ENCODE results near the gene DES. TPM values are rescaled to one million over a fixed set of nuclear protein-coding genes. Genes with fewer than 3 reads are reported as not detected.
A peak's percentile ranks its signal among the peaks of the same experiment; 100 is the strongest.

DES gene
- not detected for total RNA-seq

DNA sequence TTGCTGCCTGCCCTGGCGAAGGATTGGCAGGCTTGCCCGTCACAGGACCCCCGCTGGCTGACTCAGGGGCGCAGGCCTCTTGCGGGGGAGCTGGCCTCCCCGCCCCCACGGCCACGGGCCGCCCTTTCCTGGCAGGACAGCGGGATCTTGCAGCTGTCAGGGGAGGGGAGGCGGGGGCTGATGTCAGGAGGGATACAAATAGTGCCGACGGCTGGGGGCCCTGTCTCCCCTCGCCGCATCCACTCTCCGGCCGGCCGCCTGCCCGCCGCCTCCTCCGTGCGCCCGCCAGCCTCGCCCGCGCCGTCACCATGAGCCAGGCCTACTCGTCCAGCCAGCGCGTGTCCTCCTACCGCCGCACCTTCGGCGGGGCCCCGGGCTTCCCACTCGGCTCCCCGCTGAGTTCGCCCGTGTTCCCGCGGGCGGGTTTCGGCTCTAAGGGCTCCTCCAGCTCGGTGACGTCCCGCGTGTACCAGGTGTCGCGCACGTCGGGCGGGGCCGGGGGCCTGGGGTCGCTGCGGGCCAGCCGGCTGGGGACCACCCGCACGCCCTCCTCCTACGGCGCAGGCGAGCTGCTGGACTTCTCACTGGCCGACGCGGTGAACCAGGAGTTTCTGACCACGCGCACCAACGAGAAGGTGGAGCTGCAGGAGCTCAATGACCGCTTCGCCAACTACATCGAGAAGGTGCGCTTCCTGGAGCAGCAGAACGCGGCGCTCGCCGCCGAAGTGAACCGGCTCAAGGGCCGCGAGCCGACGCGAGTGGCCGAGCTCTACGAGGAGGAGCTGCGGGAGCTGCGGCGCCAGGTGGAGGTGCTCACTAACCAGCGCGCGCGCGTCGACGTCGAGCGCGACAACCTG, at the start of gene DES:
DES (plus strand) TSS at position 223 of the 857 bp plus-strand sequence; CDS start at position 309, 86 bp downstream.
- POLR2A ChIA-PET = no interaction called here
- Mint-ChIP-seq H3K9me3 (no peaks in the 10 kb centered on the region), H3K4me3 (no peak within 1 kb of the TSS), H3K27me3 (peaks cover 37% of the 10 kb centered on the region), H3K4me1 (peaks cover 5% of the 10 kb centered on the region), H3K36me3 (ENCODE audit: low read depth) (no peaks in the 10 kb centered on the region), H3K27ac (no peak within 1 kb of the TSS)
- no peak for DNase-seq
- CTCF ChIA-PET = interaction anchor here (0.6 to 0.8 kb wide), 3 partner anchors 22 to 123 kb away, joined by 3 read pairs; no protein-coding TSS in a partner anchor

DNA sequence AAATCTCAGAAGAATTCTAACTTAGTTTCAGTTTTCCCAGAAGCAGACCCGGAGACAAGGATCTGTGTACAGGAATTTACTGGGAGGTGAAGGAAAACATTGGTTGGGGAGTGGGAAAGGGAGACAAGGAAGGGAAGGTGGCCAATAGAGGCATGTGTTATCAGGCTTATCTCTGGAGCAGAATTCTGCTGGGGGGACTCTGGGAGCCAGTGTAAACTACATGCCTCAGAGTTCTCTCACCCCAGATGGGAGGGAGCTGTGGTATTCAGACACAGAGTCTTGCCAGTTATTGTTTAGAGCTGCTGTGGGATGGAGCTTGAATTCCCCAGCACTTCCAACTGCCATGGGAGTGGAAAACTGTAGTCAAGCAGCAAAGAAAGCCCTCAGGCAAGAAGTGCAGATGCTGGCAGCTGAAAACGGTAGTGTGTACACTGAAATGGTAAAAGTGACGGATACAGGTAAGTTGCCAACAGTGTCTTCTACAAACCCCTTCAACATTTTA, 49.4 kb upstream of the DES start:
- CTCF ChIA-PET = no interaction called here
- H3K9me3 Mint-ChIP-seq = no peaks in the 10 kb centered on the region
- POLR2A ChIA-PET = no interaction called here
- H3K36me3 Mint-ChIP-seq (ENCODE audit: low read depth) = peaks cover 5% of the 10 kb centered on the region
- no peaks in the 10 kb centered on the region for H3K4me1 Mint-ChIP-seq
- H3K27me3 Mint-ChIP-seq = no peaks in the 10 kb centered on the region
- no peak overlapping the region for H3K27ac Mint-ChIP-seq
- no peak for DNase-seq
- no peak overlapping the region for H3K4me3 Mint-ChIP-seq

DNA sequence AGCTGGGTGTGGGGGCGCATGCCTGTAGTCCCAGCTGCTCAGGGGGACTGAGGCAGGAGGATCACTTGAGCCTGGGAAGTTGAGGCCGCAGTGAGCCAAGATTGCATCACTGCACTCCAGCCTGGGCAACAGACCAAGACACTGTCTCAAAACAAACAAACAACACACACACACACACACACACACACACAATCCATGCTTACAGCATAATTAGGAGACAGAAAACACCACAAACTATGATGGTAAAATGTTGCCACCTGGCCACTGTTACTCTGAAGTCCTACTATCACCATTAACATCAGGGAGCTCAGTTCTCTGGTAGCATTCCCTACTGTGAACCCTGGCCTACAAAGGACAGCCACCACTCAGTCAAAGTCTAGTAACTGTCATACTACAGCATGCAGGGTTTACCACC, 48.7 kb upstream of the DES start:
- Mint-ChIP-seq H3K9me3 (no peaks in the 10 kb centered on the region), H3K4me3 (no peak overlapping the region), H3K27me3 (no peaks in the 10 kb centered on the region), H3K4me1 (no peaks in the 10 kb centered on the region), H3K27ac (no peak overlapping the region), H3K36me3 (ENCODE audit: low read depth) (peaks cover 12% of the 10 kb centered on the region)
- ChIA-PET POLR2A (no interaction called here), CTCF (interaction anchor here (0.6 kb wide), 1 partner anchor 362 kb away, joined by 3 read pairs; no protein-coding TSS in a partner anchor)
- no peak for DNase-seq

DNA sequence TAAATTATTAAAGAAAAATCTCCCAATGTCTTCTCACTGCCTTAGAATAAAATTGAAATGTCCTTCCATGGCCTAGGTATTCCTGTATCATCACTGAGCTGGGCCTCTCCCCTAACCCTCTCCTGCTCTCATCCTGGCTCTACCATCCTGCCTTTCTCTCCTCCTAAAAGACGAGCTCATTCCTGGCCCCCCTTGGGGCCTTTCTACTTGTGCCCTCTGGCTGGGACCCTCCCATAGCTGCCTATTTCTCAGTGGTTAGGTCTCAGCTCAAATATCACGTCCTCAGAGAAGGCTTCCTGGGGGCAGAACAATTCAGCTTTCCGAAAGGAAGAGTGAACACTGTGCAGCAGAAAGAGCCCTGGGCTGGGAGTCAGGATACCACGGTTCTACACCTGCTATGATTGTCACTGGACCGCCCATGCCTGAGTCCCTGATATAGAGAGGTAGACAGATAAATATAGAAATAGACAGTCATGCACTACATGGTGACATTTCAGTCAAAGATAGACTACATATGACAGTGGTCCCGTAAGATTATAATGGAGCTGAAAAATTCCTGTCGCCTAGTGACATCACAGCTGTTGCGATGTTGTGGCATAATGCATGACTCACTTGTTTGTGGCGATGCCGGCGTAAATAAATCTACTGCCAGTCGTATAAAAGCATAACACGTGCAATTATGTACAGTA, 39.9 kb upstream of the DES start:
- Mint-ChIP-seq H3K4me1 (no peaks in the 10 kb centered on the region), H3K27me3 (no peaks in the 10 kb centered on the region), H3K4me3 (no peak overlapping the region), H3K27ac (no peak overlapping the region), H3K9me3 (no peaks in the 10 kb centered on the region), H3K36me3 (ENCODE audit: low read depth) (peaks cover 30% of the 10 kb centered on the region)
- no peak for DNase-seq
- ChIA-PET POLR2A (no interaction called here), CTCF (interaction anchor here (0.9 to 1.2 kb wide), 2 partner anchors 9 to 81 kb away, joined by 3 read pairs; partner anchors contain the start of gene DNPEP)

DNA sequence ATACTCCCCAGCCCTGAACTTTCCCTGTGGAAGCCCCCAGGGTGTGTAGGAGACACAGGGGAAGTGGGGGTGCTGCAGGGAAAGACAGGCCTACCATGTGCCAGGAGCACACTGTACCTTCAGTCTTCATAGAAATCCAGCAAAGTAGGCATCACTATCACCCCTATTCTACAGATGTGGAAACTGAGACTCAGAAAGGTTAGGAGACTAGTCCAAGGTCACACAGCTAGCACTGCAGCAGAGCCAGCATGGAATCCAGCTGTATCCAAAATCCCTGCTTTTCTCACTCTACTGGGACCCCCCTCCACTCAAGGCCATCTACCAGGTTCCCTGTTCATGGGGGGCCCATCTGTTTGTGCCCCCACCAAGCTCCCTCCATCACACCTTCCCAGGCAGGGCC, 37.3 kb upstream of the DES start:
- Mint-ChIP-seq H3K4me3 (no peak overlapping the region), H3K9me3 (no peaks in the 10 kb centered on the region), H3K27ac (no peak overlapping the region), H3K4me1 (no peaks in the 10 kb centered on the region), H3K36me3 (ENCODE audit: low read depth) (peaks cover 37% of the 10 kb centered on the region), H3K27me3 (no peaks in the 10 kb centered on the region)
- CTCF ChIA-PET = interaction anchor here (0.6 to 1.0 kb wide), 2 partner anchors 86 to 379 kb away, joined by 3 read pairs; no protein-coding TSS in a partner anchor
- POLR2A ChIA-PET = no interaction called here
- DNase-seq = no peak

DNA sequence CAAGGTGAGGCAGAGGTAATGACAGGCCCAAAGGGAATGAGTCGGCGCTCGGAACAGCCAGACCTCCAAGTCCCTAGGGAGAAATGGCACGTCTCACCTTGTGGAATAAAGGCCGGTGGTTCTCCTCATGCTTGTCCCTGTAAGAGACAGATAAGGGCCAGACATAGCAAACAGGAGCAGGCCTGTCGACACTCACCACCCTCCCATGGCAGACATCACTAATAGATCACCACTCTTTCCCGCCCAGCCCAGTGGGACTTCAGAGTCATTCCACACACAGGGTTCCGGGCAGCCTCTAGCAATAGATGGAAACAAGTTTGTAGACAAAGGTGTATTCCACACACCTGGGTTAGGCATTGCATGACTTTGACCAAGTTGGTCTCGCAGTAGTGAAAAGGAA, 36.7 kb upstream of the DES start:
- Mint-ChIP-seq H3K4me1 (peaks cover 4% of the 10 kb centered on the region), H3K27ac (no peak overlapping the region), H3K9me3 (no peaks in the 10 kb centered on the region), H3K27me3 (no peaks in the 10 kb centered on the region), H3K4me3 (no peak overlapping the region), H3K36me3 (ENCODE audit: low read depth) (peaks cover 39% of the 10 kb centered on the region)
- no peak for DNase-seq
- ChIA-PET POLR2A (no interaction called here), CTCF (interaction anchor here (1.0 kb wide), 1 partner anchor 86 kb away, joined by 3 read pairs; no protein-coding TSS in a partner anchor)

DNA sequence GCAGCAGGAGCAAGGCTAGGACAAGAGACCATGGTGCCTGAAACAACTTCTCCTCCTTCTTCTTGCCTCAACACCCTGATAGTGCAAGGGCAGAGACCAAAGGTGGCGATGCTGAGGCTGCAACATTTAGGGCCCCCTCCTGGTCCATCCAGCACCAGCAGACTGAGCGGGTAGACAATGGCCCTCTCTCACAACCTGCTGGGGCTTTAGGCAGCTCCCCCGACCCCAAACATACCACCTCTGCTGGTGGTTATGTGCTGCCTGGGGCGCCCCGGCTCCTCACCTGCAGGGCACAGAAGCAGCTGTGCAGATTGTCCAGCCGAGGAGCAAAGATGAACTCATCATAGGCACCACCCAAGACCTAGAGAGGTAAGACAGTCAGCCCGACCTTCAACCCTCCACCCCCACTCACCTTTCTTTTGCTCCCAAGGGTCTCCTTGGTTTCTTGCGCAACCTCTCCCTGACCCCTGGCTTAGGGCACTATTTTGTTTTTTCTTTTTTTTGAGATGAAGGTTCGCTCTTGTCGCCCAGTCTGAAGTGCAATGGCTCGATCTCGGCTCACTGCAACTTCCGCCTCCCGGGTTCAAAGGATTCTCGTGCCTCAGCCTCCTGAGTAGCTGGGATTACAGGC, 34.0 kb upstream of the DES start:
- Mint-ChIP-seq H3K27ac (no peak overlapping the region), H3K27me3 (no peaks in the 10 kb centered on the region), H3K4me1 (peaks cover 17% of the 10 kb centered on the region), H3K4me3 (no peak overlapping the region), H3K9me3 (no peaks in the 10 kb centered on the region), H3K36me3 (ENCODE audit: low read depth) (peaks cover 35% of the 10 kb centered on the region)
- CTCF ChIA-PET = no interaction called here
- POLR2A ChIA-PET = no interaction called here
- no peak for DNase-seq

DNA sequence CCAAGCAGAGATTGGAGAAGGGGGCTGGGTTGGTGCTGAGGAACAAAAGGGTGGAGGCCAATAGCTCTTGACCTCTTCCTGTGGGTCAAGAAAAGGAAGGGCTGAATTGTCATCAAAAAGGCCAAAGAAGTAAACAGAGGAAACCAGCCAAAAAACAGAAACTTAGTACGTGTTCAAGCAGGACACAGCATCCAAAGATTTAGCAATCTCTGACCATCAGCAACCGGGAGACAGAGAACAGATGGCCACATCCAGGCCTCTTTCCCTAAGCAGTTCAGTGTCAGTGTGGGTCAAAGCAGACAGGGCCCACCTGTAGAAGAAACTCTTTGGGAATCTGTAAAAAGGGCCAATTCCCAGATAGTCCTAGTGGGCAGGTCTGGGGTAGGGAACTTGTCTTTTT, 33.3 kb upstream of the DES start:
- Mint-ChIP-seq H3K36me3 (ENCODE audit: low read depth) (peaks cover 35% of the 10 kb centered on the region), H3K27me3 (peaks cover under 1% of the 10 kb centered on the region), H3K4me1 (peaks cover 17% of the 10 kb centered on the region), H3K27ac (no peak overlapping the region), H3K9me3 (no peaks in the 10 kb centered on the region), H3K4me3 (no peak overlapping the region)
- ChIA-PET POLR2A (no interaction called here), CTCF (no interaction called here)
- no peak for DNase-seq

DNA sequence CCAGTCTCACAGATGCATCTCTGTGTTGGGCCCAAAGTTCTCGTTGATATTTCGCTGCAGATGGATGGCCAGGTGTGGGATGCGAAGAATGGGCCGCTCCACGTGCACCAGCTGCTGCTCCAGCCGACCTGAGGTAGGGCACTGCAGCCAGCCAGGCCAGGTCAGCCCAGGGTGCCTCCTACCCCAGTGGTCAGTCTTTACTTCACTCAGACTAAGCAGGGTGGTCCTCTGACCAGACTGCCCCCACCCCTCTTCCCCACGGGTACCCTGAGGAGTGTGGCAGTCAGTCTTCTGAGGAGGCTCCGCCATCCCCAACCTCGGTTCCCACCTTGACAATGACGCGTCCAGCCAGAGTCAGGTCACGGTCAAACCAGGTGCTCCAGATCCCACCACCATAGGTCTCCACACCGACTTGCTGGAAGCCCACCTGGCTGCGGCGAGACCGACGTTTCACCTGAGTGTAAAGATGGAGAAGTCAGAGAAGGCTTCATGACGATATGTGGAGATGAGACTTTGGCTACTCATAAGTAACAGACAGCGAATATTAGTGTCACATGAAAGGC, 32.1 kb upstream of the DES start:
- H3K4me3 Mint-ChIP-seq = peak overlapping the region; percentile 96
- CTCF ChIA-PET = interaction anchor here (0.8 kb wide), 1 partner anchor 144 kb away, joined by 3 read pairs; no protein-coding TSS in a partner anchor
- no peak for DNase-seq
- H3K27me3 Mint-ChIP-seq = peaks cover 3% of the 10 kb centered on the region
- H3K27ac Mint-ChIP-seq = peak overlapping the region; percentile 31
- H3K9me3 Mint-ChIP-seq = no peaks in the 10 kb centered on the region
- POLR2A ChIA-PET = no interaction called here
- H3K36me3 Mint-ChIP-seq (ENCODE audit: low read depth) = peaks cover 35% of the 10 kb centered on the region
- peaks cover 17% of the 10 kb centered on the region for H3K4me1 Mint-ChIP-seq

DNA sequence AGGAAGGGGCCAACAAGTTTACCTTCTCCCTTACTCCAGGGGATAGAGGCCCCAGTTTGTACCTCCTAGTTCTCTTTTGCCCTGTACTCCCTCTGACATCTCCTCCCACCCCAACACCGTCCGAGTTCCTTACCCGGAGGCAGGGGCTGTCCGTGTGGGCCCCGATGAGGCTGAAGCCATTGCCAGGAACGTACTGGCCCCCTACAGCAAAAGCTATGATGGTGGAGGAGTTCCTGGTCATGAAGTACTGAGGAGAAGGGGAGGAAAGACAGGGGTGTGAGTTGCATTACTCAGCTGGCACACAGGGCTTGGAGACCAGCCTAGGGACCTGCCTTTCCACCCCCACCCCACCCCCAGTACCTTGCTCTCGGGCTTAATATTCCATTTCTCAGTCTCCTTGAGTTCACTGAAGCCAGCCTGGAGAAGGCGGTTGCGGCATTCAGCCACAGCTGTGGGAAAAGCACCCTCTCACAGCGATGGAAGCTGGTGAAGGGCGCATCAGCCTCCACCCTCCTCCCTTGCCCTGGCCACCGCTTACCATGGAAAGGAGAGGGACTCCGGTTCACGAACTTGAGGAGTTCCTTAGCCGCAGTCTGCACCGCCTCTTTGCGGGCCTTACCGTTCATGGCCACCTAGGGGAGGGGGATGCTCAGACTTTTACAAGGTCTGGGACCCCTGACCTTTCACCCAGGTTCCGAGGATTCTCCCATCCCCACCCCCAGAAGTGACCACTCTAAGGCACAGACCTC, 31.5 kb upstream of the DES start:
- Mint-ChIP-seq H3K4me1 (peaks cover 17% of the 10 kb centered on the region), H3K9me3 (no peaks in the 10 kb centered on the region), H3K27me3 (peaks cover 3% of the 10 kb centered on the region), H3K27ac (peak overlapping the region; percentile 96), H3K4me3 (peak overlapping the region; percentile 96), H3K36me3 (ENCODE audit: low read depth) (peaks cover 33% of the 10 kb centered on the region)
- no peak for DNase-seq
- CTCF ChIA-PET = interaction anchor here (0.7 to 2.4 kb wide), 6 partner anchors 9 to 463 kb away, joined by 3 to 16 read pairs (median 3); partner anchors contain the start of gene NHEJ1
- POLR2A ChIA-PET = no interaction called here

DNA sequence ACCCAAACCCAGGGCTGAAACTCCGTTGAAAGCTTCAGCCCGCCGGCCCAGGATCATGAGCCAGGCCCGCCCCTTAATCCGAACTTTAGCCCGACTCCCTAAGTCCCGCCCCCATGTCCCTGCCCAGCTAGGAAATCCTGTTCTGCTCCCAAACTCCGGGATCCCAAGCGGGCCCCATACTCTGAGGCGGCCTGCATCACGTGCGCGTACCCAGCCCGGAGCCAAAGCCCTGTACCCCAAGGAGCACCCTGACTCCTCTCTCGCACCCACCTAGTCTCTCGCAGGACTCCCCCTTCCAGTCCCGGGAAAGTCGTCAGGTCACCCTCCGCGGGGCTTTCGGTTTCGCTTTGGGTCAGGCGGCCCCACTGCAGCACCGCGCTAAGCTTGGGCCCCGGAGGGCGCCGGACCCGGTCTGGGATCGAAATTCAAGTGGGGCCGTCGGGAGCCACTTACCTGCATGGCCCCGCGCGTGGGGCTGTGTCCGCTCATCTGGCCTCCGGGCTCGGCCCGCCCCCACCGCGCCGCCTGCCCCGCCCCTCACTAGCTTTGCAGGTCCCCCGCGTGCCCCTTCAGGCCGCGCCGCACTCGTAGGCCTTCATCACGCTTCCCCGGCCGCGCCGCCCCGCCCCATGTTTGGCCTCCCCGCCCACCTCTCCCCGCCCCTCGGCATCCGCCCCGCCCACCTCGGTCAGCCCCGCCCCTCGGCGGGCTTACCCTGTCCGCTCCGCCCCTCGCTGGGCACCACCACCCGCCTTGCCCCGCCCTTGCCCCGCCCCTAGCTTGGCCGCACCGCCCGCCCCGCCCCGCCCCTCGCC, 30.7 kb upstream of the DES start, which contains the start of gene DNPEP:
DNPEP (minus strand) TSS at position 607 of the 815 bp plus-strand sequence; CDS start at position 489, 118 bp downstream.
- H3K4me1 Mint-ChIP-seq = peaks cover 17% of the 10 kb centered on the region
- ChIA-PET POLR2A (no interaction called here), CTCF (interaction anchor here (0.7 to 2.4 kb wide), 12 partner anchors 10 to 495 kb away, joined by 3 to 16 read pairs (median 3); partner anchors contain the start of gene NHEJ1)
- no peaks in the 10 kb centered on the region for H3K9me3 Mint-ChIP-seq
- DNase-seq = peak; percentile 93
- H3K27me3 Mint-ChIP-seq = peaks cover 3% of the 10 kb centered on the region
- peak within 1 kb of the TSS; percentile 96 for H3K27ac Mint-ChIP-seq
- peaks cover 30% of the 10 kb centered on the region for H3K36me3 Mint-ChIP-seq (ENCODE audit: low read depth)
- H3K4me3 Mint-ChIP-seq = peak within 1 kb of the TSS; percentile 96

Data from activated CD4-positive, alpha-beta T cell treated with anti-CD3 and anti-CD28 coated beads, Interleukin-2, amount 10 ng/mL, durations not matched to agents 7 days and 5 days (primary cell).